HepG2 (cell line): ENCODE measurements around the gene CNOT8. TPM values are rescaled to one million over a fixed set of nuclear protein-coding genes. Genes with fewer than 3 reads are reported as not detected.

Experiments used
- ADNP ChIP-seq: sonication (generic); formaldehyde crosslinking; IDR thresholded peaks from 2 replicates; pipeline ENCODE4 v1.4.0; 2020; ENCODE audit warnings: missing genetic modification reagents
- ARID5B ChIP-seq: IDR thresholded peaks from 2 replicates; pipeline ENCODE4 v1.4.0; 2020; ENCODE audit warnings: mild to moderate bottlenecking, missing genetic modification reagents
- CENPX ChIP-seq: sonication (generic); formaldehyde crosslinking; IDR thresholded peaks from 2 replicates; pipeline ENCODE4 v1.9.0; 2021; ENCODE audit warnings: mild to moderate bottlenecking, missing genetic modification reagents, moderate library complexity
- CSRNP2 ChIP-seq: sonication (generic); formaldehyde crosslinking; conservative IDR thresholded peaks from 2 replicates; pipeline ENCODE4 v1.8.0; 2022; ENCODE audit warnings: low read depth, missing genetic modification reagents
- DRAP1 ChIP-seq: IDR thresholded peaks from 2 replicates; pipeline ENCODE4 v1.6.1; 2016; ENCODE audit warnings: missing genetic modification reagents, missing compliant biosample characterization
- EP300 ChIP-seq, 3 experiments: sonication (generic) in 1 of 3; formaldehyde crosslinking in 1 of 3; IDR thresholded peaks; 2 replicates each; pipeline versions ENCODE4 v1.5.1 to v1.6.1; 2011 to 2020; ENCODE audit warnings: low read depth in 2 of 3, low read length in 2 of 3, borderline replicate concordance in 1 of 3, improper control_type of control experiment in 1 of 3, mild to moderate bottlenecking in 1 of 3, missing genetic modification reagents in 1 of 3, moderate library complexity in 1 of 3
- EZH2 ChIP-seq: conservative IDR thresholded peaks from 2 replicates; pipeline ENCODE4 v1.6.1; 2012; ENCODE audit warnings: mild to moderate bottlenecking, low read depth, low read length, moderate library complexity
- FUBP1 ChIP-seq: sonication (generic); formaldehyde crosslinking; IDR thresholded peaks from 2 replicates; pipeline ENCODE4 v1.5.1; 2020; ENCODE audit warnings: missing genetic modification reagents, mild to moderate bottlenecking, borderline replicate concordance
- JUNB ChIP-seq: sonication (generic); formaldehyde crosslinking; IDR thresholded peaks from 2 replicates; pipeline ENCODE4 v1.8.0; 2022; ENCODE audit warnings: missing genetic modification reagents, mild to moderate bottlenecking, borderline replicate concordance
- MEIS1 ChIP-seq: sonication (generic); formaldehyde crosslinking; IDR thresholded peaks from 2 replicates; pipeline ENCODE4 v1.9.0; 2021; ENCODE audit warnings: mild to moderate bottlenecking, missing genetic modification reagents, moderate library complexity, borderline replicate concordance
- MLXIP ChIP-seq: sonication (generic); formaldehyde crosslinking; IDR thresholded peaks from 2 replicates; pipeline ENCODE4 v1.9.0; 2021; ENCODE audit warnings: missing genetic modification reagents, borderline replicate concordance
- PHB2 ChIP-seq: fragments of 450-650 bp; IDR thresholded peaks from 2 replicates; pipeline ENCODE4 v1.6.1; 2018; ENCODE audit not compliant: partially characterized antibody
- RBFOX2 ChIP-seq: fragments of 200-400 bp; formaldehyde crosslinking; IDR thresholded peaks from 2 replicates; pipeline ENCODE4 v1.6.1; 2017; ENCODE audit warnings: low read depth, mild to moderate bottlenecking, low read length
- SOX13 ChIP-seq, 3 experiments: fragments of 450-650 bp in 1 of 3; sonication (generic) in 1 of 3; formaldehyde crosslinking in 1 of 3; IDR thresholded peaks in 2 of 3; conservative IDR thresholded peaks in 1 of 3; 2 replicates each; pipeline versions ENCODE4 v1.5.0 to v1.6.1; 2016 to 2020; ENCODE audit warnings: antibody characterized with exemption in 1 of 3, mild to moderate bottlenecking in 1 of 3, missing compliant biosample characterization in 1 of 3, missing genetic modification reagents in 1 of 3, moderate library complexity in 1 of 3
- ZFP90 ChIP-seq: sonication (generic); formaldehyde crosslinking; IDR thresholded peaks from 2 replicates; pipeline ENCODE4 v1.8.0; 2022; ENCODE audit warnings: missing genetic modification reagents, mild to moderate bottlenecking, inconsistent platforms, borderline replicate concordance
- ZZZ3 ChIP-seq: sonication (generic); formaldehyde crosslinking; IDR thresholded peaks from 2 replicates; pipeline ENCODE4 v1.4.0; 2020; ENCODE audit warnings: missing genetic modification reagents, mild to moderate bottlenecking, borderline replicate concordance
- polyA plus RNA-seq, 8 experiments: library from polyadenylated mRNA; depleted of rRNA in 3 of 8; stranded (reverse) in 7 of 8; unstranded in 1 of 8; fragments of >200 nt; fragmentation: Illumina TruSeq in 4 of 8; extraction: Trizol in 4 of 8; gene quantifications; 2 replicates each; pipeline versions ENCODE4 v1.2.1 to v1.2.3, GENCODE V29; 2011 to 2016; ENCODE audit warnings: low read depth in 4 of 8, missing spikeins in 1 of 8, mixed read lengths in 1 of 8; ENCODE audit not compliant: insufficient read depth in 1 of 8
- total RNA-seq, 5 experiments: library from RNA; depleted of rRNA; stranded (reverse); fragments of >200 nt; fragmentation: Illumina TruSeq; extraction: Trizol; gene quantifications; 2 replicates each; pipeline ENCODE4 v1.2.3, GENCODE V29; 2016; ENCODE audit warnings: low read depth in 1 of 5

The CNOT8 gene
- total and polyA plus RNA-seq, 2 of the 13 experiments (the other 11 are each of a cell fraction or from before 2014, with no cell fraction given): 37.1 to 74.9 TPM

- TF ChIP-seq FUBP1 (CRISPR knock-in tag) (no peak), EP300 (IDR thresholded peaks at IDR 0.05; ENCODE audit: low read depth in 2 of 2, low read length in 2 of 2) (peak in 1 of 2 experiments; percentile 37; a peak in 1 of 4 replicates), EP300 (CRISPR knock-in tag; IDR thresholded peaks at IDR 0.05; ENCODE audit: borderline replicate concordance) (no peak), MEIS1 (no peak), ZFP90 (no peak), SOX13 (IDR thresholded peaks at IDR 0.05) (no peak), SOX13 (CRISPR knock-in tag; conservative IDR thresholded peaks at IDR 0.05 in 1 of 2, IDR thresholded peaks at IDR 0.05 in 1 of 2) (peak in 1 of 2 experiments; percentile 67; a peak in 2 of 4 replicates), MLXIP (CRISPR knock-in tag) (no peak), RBFOX2 (no peak), CSRNP2 (CRISPR knock-in tag) (no peak), JUNB (CRISPR knock-in tag) (no peak), DRAP1 (CRISPR knock-in tag) (no peak), ZZZ3 (CRISPR knock-in tag) (no peak), ARID5B (CRISPR knock-in tag) (peak; percentile 37; the same call in 1 of the 2 replicates), EZH2 (no peak), CENPX (CRISPR knock-in tag) (no peak), PHB2 (no peak), ADNP (CRISPR knock-in tag) (no peak)
Measured at GRCh38 chr5:154865466-154866184, 7.2 kb downstream of the CNOT8 start (continued).
